ENCODE data around the gene TEX13A. TPM values are rescaled to one million over a fixed set of nuclear protein-coding genes. Genes with fewer than 3 reads are reported as not detected.

The TEX13A gene
- total RNA-seq, 1 donor from 2014 or later: not detected

- DNase-seq (ENCODE audit: low read depth): no peak
- no peaks in the 10 kb centered on the region for H3K27me3 ChIP-seq (ENCODE audit: control insufficient read depth, insufficient read depth, low read length)
- no peak for TF ChIP-seq CTCF (IDR thresholded peaks at IDR 0.05; ENCODE audit: insufficient read depth, low read length, poor library complexity, severe bottlenecking)
Observed at GRCh38 chrX:105226499-105226898, 6.0 kb upstream of the TEX13A start.

GRCh38 chrX:105221374-105221773 lies 880 bp upstream of the TEX13A start:
- no peak overlapping the region for H3K4me3 ChIP-seq (ENCODE audit: low read depth, low read length)

More at GRCh38 chrX:105226499-105226898, 6.0 kb upstream of the TEX13A start:
- Histone ChIP-seq H3K36me3 (ENCODE audit: control insufficient read depth, insufficient read depth, low read length) (no peaks in the 10 kb centered on the region), H3K4me3 (ENCODE audit: low read depth, low read length) (no peak overlapping the region)

GRCh38 chrX:105219454-105220401 lies 766 bp downstream of the TEX13A start:
- no peak for TF ChIP-seq CTCF (IDR thresholded peaks at IDR 0.05; ENCODE audit: insufficient read depth, low read length, poor library complexity, severe bottlenecking)
- Histone ChIP-seq H3K4me3 (ENCODE audit: low read depth, low read length) (no peak overlapping the region), H3K27me3 (ENCODE audit: control insufficient read depth, insufficient read depth, low read length) (no peaks in the 10 kb centered on the region), H3K36me3 (ENCODE audit: control insufficient read depth, insufficient read depth, low read length) (no peaks in the 10 kb centered on the region)
- DNase-seq (ENCODE audit: low read depth): no peak

More at GRCh38 chrX:105221374-105221773, 880 bp upstream of the TEX13A start:
- TF ChIP-seq CTCF (IDR thresholded peaks at IDR 0.05; ENCODE audit: insufficient read depth, low read length, poor library complexity, severe bottlenecking): no peak
- no peak for DNase-seq (ENCODE audit: low read depth)
- Histone ChIP-seq H3K27me3 (ENCODE audit: control insufficient read depth, insufficient read depth, low read length) (no peaks in the 10 kb centered on the region), H3K36me3 (ENCODE audit: control insufficient read depth, insufficient read depth, low read length) (no peaks in the 10 kb centered on the region)

GRCh38 chrX:105211066-105211575 lies 9.4 kb downstream of the TEX13A start:
- Histone ChIP-seq H3K36me3 (ENCODE audit: control insufficient read depth, insufficient read depth, low read length) (no peaks in the 10 kb centered on the region), H3K4me3 (ENCODE audit: low read depth, low read length) (no peak overlapping the region), H3K27me3 (ENCODE audit: control insufficient read depth, insufficient read depth, low read length) (no peaks in the 10 kb centered on the region)
- no peak for DNase-seq (ENCODE audit: low read depth)
- no peak for TF ChIP-seq CTCF (IDR thresholded peaks at IDR 0.05; ENCODE audit: insufficient read depth, low read length, poor library complexity, severe bottlenecking)

GRCh38 chrX:105210258-105210657 lies 10.2 kb downstream of the TEX13A start:
- Histone ChIP-seq H3K36me3 (ENCODE audit: control insufficient read depth, insufficient read depth, low read length) (no peaks in the 10 kb centered on the region), H3K27me3 (ENCODE audit: control insufficient read depth, insufficient read depth, low read length) (no peaks in the 10 kb centered on the region), H3K4me3 (ENCODE audit: low read depth, low read length) (no peak overlapping the region)
- no peak for DNase-seq (ENCODE audit: low read depth)
- TF ChIP-seq CTCF (IDR thresholded peaks at IDR 0.05; ENCODE audit: insufficient read depth, low read length, poor library complexity, severe bottlenecking): peak; percentile 3
